ENCODE measurements around the gene FA2H. TPM values are rescaled to one million over a fixed set of nuclear protein-coding genes. Genes with fewer than 3 reads are reported as not detected.
"Not testable (repeated sequence)": the region's sequence is repeated elsewhere in the genome, so short reads cannot be mapped to it uniquely, and the experiment has no call there.

FA2H gene
- total RNA-seq, 8 experiments from 2014 or later = 0.52 to 3.3 (median 0.92) TPM; not detected in 3

- H3K4me1 ChIP-seq (replicated peaks in 1 of 2); H3K27ac ChIP-seq; H3K4me3 ChIP-seq; in situ Hi-C loops (cut with MboI; ENCODE audit: low pct_unique_long_range_greater_than_20kb in 2 of 9, low sequenced_read_pairs in 9 of 9, unreplicated experiment in 9 of 9); ATAC-seq (replicated peaks in 6 of 8): not testable (repeated sequence)
- 72 to 100% (median 92%) methylated on average over 1 to 2 of the region's 2 CpGs; no CpG with 5 or more reads in 4 of the 10 experiments for WGBS, 10 experiments
Observed at GRCh38 chr16:74791749-74792148, 17.1 kb upstream of the FA2H start.

- Histone ChIP-seq H3K4me3 (no peak overlapping the region), H3K27ac (no peak overlapping the region), H3K4me1 (replicated peaks in 1 of 2) (no peaks in the 10 kb centered on the region)
- in situ Hi-C loops (cut with MboI; ENCODE audit: low pct_unique_long_range_greater_than_20kb in 2 of 9, low sequenced_read_pairs in 9 of 9, unreplicated experiment in 9 of 9) = no loop called here
- WGBS, 10 experiments = 0 to 91% (median 60%) methylated on average over 1 to 7 of the region's 7 CpGs; no CpG with 5 or more reads in 1 of the 10 experiments
- ATAC-seq (replicated peaks in 6 of 8) = peak in 2 of 8 experiments; percentile 51 to 52
Observed at GRCh38 chr16:74788108-74788507, 13.5 kb upstream of the FA2H start.

GRCh38 chr16:74785031-74785430, 10.4 kb upstream of the FA2H start:
- no peaks in the 10 kb centered on the region for H3K4me1 ChIP-seq (replicated peaks in 1 of 2)
- no peak overlapping the region for H3K4me3 ChIP-seq
- WGBS, 10 experiments = 35 to 92% (median 75%) methylated on average over 1 to 4 of the region's 4 CpGs
- no peak for ATAC-seq (replicated peaks in 6 of 8)
- in situ Hi-C loops (cut with MboI; ENCODE audit: low pct_unique_long_range_greater_than_20kb in 2 of 9, low sequenced_read_pairs in 9 of 9, unreplicated experiment in 9 of 9) = no loop called here
- no peak overlapping the region for H3K27ac ChIP-seq

GRCh38 chr16:74778646-74779045, 4.0 kb upstream of the FA2H start:
- in situ Hi-C loops (cut with MboI; ENCODE audit: low pct_unique_long_range_greater_than_20kb in 2 of 9, low sequenced_read_pairs in 9 of 9, unreplicated experiment in 9 of 9) = no loop called here
- 40 to 100% (median 89%) methylated on average over 1 to 5 of the region's 8 CpGs; no CpG with 5 or more reads in 5 of the 10 experiments for WGBS, 10 experiments
- ATAC-seq (replicated peaks in 6 of 8) = no peak

GRCh38 chr16:74776926-74777325, 2.3 kb upstream of the FA2H start:
- in situ Hi-C loops (cut with MboI; ENCODE audit: low pct_unique_long_range_greater_than_20kb in 2 of 9, low sequenced_read_pairs in 9 of 9, unreplicated experiment in 9 of 9) = no loop called here
- WGBS, 10 experiments = 14 to 81% (median 38%) methylated on average over 1 to 2 of the region's 2 CpGs; no CpG with 5 or more reads in 6 of the 10 experiments
- Histone ChIP-seq H3K27ac (no peak overlapping the region), H3K4me3 (no peak overlapping the region), H3K4me1 (replicated peaks in 1 of 2) (peaks cover 0 to 3% of the 10 kb centered on the region in 2 donors)
- ATAC-seq (replicated peaks in 6 of 8) = no peak

More at GRCh38 chr16:74778646-74779045, 4.0 kb upstream of the FA2H start:
- peaks cover 0 to 3% of the 10 kb centered on the region in 2 donors for H3K4me1 ChIP-seq (replicated peaks in 1 of 2)
- no peak overlapping the region for H3K4me3 ChIP-seq
- no peak overlapping the region for H3K27ac ChIP-seq

- WGBS, 10 experiments = 32 to 87% (median 71%) methylated on average over 1 to 5 of the region's 5 CpGs
- ATAC-seq (replicated peaks in 6 of 8) = peak in 1 of 8 experiments; percentile 4
- H3K4me3 ChIP-seq = peak overlapping the region in 3 of 5 donors; percentile 41 to 49 (median 42)
- in situ Hi-C loops (cut with MboI; ENCODE audit: low pct_unique_long_range_greater_than_20kb in 2 of 9, low sequenced_read_pairs in 9 of 9, unreplicated experiment in 9 of 9) = no loop called here
- H3K4me1 ChIP-seq (replicated peaks in 1 of 2) = peaks cover 0 to 3% of the 10 kb centered on the region in 2 donors
- H3K27ac ChIP-seq = no peak overlapping the region
Observed at GRCh38 chr16:74775255-74775654, 635 bp upstream of the FA2H start.

GRCh38 chr16:74773446-74774222, 986 bp downstream of the FA2H start:
- peak overlapping the region in 3 of 5 donors; percentile 42 to 49 (median 48) for H3K4me3 ChIP-seq
- no peak for ATAC-seq (replicated peaks in 6 of 8)
- WGBS, 10 experiments = 0 to 86% (median 63%) methylated on average over 1 to 7 of the region's 14 CpGs; no CpG with 5 or more reads in 1 of the 10 experiments
- in situ Hi-C loops (cut with MboI; ENCODE audit: low pct_unique_long_range_greater_than_20kb in 2 of 9, low sequenced_read_pairs in 9 of 9, unreplicated experiment in 9 of 9) = no loop called here
- H3K4me1 ChIP-seq (replicated peaks in 1 of 2) = peaks cover 0 to 3% of the 10 kb centered on the region in 2 donors
- no peak overlapping the region for H3K27ac ChIP-seq

- Histone ChIP-seq H3K27ac (no peak overlapping the region), H3K4me3 (no peak overlapping the region), H3K4me1 (replicated peaks in 1 of 2) (peaks cover 0 to 3% of the 10 kb centered on the region in 2 donors)
- in situ Hi-C loops (cut with MboI; ENCODE audit: low pct_unique_long_range_greater_than_20kb in 2 of 9, low sequenced_read_pairs in 9 of 9, unreplicated experiment in 9 of 9) = no loop called here
- no peak for ATAC-seq (replicated peaks in 6 of 8)
- 20 to 100% (median 60%) methylated on average over 1 to 11 of the region's 11 CpGs; no CpG with 5 or more reads in 1 of the 10 experiments for WGBS, 10 experiments
Observed at GRCh38 chr16:74771656-74772315, 2.8 kb downstream of the FA2H start.

- no peak overlapping the region for H3K27ac ChIP-seq
Observed at GRCh38 chr16:74770831-74771526, 3.6 kb downstream of the FA2H start.

GRCh38 chr16:74769586-74770190, 4.9 kb downstream of the FA2H start:
- in situ Hi-C loops (cut with MboI; ENCODE audit: low pct_unique_long_range_greater_than_20kb in 2 of 9, low sequenced_read_pairs in 9 of 9, unreplicated experiment in 9 of 9) = no loop called here
- ATAC-seq (replicated peaks in 6 of 8) = no peak
- H3K4me3 ChIP-seq = no peak overlapping the region
- WGBS, 10 experiments = 0 to 100% (median 66%) methylated on average over 1 to 7 of the region's 10 CpGs; no CpG with 5 or more reads in 2 of the 10 experiments
- H3K4me1 ChIP-seq (replicated peaks in 1 of 2) = peaks cover 0 to 3% of the 10 kb centered on the region in 2 donors
- H3K27ac ChIP-seq = no peak overlapping the region

More at GRCh38 chr16:74770831-74771526, 3.6 kb downstream of the FA2H start:
- no peak overlapping the region for H3K4me3 ChIP-seq
- in situ Hi-C loops (cut with MboI; ENCODE audit: low pct_unique_long_range_greater_than_20kb in 2 of 9, low sequenced_read_pairs in 9 of 9, unreplicated experiment in 9 of 9) = no loop called here
- 33 to 100% (median 65%) methylated on average over 1 to 7 of the region's 13 CpGs; no CpG with 5 or more reads in 1 of the 10 experiments for WGBS, 10 experiments
- H3K4me1 ChIP-seq (replicated peaks in 1 of 2) = peaks cover 0 to 3% of the 10 kb centered on the region in 2 donors
- no peak for ATAC-seq (replicated peaks in 6 of 8)

- Histone ChIP-seq H3K27ac (no peak overlapping the region), H3K4me3 (no peak overlapping the region), H3K4me1 (replicated peaks in 1 of 2) (no peaks in the 10 kb centered on the region)
- in situ Hi-C loops (cut with MboI; ENCODE audit: low pct_unique_long_range_greater_than_20kb in 2 of 9, low sequenced_read_pairs in 9 of 9, unreplicated experiment in 9 of 9) = no loop called here
- 30 to 73% (median 55%) methylated on average over 3 to 6 of the region's 6 CpGs; no CpG with 5 or more reads in 6 of the 10 experiments for WGBS, 10 experiments
- ATAC-seq (replicated peaks in 6 of 8) = no peak
Observed at GRCh38 chr16:74768239-74768638, 6.4 kb downstream of the FA2H start.

- in situ Hi-C loops (cut with MboI; ENCODE audit: low pct_unique_long_range_greater_than_20kb in 2 of 9, low sequenced_read_pairs in 9 of 9, unreplicated experiment in 9 of 9) = no loop called here
- 29 to 93% (median 60%) methylated on average over 1 to 6 of the region's 7 CpGs; no CpG with 5 or more reads in 3 of the 10 experiments for WGBS, 10 experiments
- Histone ChIP-seq H3K27ac (no peak overlapping the region), H3K4me1 (replicated peaks in 1 of 2) (no peaks in the 10 kb centered on the region), H3K4me3 (no peak overlapping the region)
- no peak for ATAC-seq (replicated peaks in 6 of 8)
Observed at GRCh38 chr16:74767749-74768148, 6.9 kb downstream of the FA2H start.

Data from motor neuron (in vitro differentiated cells).